Calu3 (cell line): ENCODE results near the gene RAB5IF. TPM values are rescaled to one million over a fixed set of nuclear protein-coding genes. Genes with fewer than 3 reads are reported as not detected.

Source experiments
- BruUV-seq: library from RNA; stranded (reverse); fragments of 400-500 nt; replicated peaks from 2 replicates; lab custom pipeline; 2021; lab: Mats Ljungman, UMichigan
- CTCF ChIA-PET: fragments of 300-600 bp; sonication (Branson Sonifier 250); formaldehyde crosslinking; loops from one replicate; lab custom pipeline; 2022; ENCODE audit warnings: antibody characterized with exemption; lab: Charles Lee
- DNase-seq: peaks from one replicate; pipeline ENCODE4 v3.0.0; 2022
- H3K27ac Mint-ChIP-seq: one replicate; pipeline ENCODE4 v1.8.0; 2022; ENCODE audit warnings: mixed read lengths; ENCODE audit not compliant: unreplicated experiment
- H3K27me3 Mint-ChIP-seq: one replicate; pipeline ENCODE4 v1.8.0; 2022; ENCODE audit warnings: mixed read lengths; ENCODE audit not compliant: unreplicated experiment
- H3K36me3 Mint-ChIP-seq: one replicate; pipeline ENCODE4 v1.8.0; 2022; ENCODE audit warnings: mild to moderate bottlenecking, moderate library complexity, mixed read lengths; ENCODE audit not compliant: insufficient read depth, unreplicated experiment
- H3K4me1 Mint-ChIP-seq: one replicate; pipeline ENCODE4 v1.8.0; 2022; ENCODE audit warnings: mild to moderate bottlenecking, low read depth, mixed read lengths; ENCODE audit not compliant: unreplicated experiment
- H3K4me3 Mint-ChIP-seq: one replicate; pipeline ENCODE4 v1.8.0; 2022; ENCODE audit warnings: mild to moderate bottlenecking, low read depth, moderate library complexity, mixed read lengths; ENCODE audit not compliant: unreplicated experiment
- H3K9me3 Mint-ChIP-seq: one replicate; pipeline ENCODE4 v1.8.0; 2022; ENCODE audit warnings: low read depth, mixed read lengths; ENCODE audit not compliant: unreplicated experiment
- CTCF ChIP-seq: fragments of 200-600 bp; IDR thresholded peaks from one replicate; pipeline ENCODE4 v1.8.0; 2022; ENCODE audit warnings: antibody characterized with exemption; ENCODE audit not compliant: unreplicated experiment
- intact Hi-C: fragments of 100-400 bp; cut with micrococcal nuclease; formaldehyde crosslinking; loops from one replicate; pipeline ENCODE4 v1.10.0; 2022; ENCODE audit not compliant: unreplicated experiment
- total RNA-seq: library from RNA; stranded (reverse); gene quantifications from 2 replicates; pipeline ENCODE4 v1.2.3, GENCODE V29; 2022

The RAB5IF gene
- total RNA-seq, 1 experiment from 2014 or later, result 235 TPM

GRCh38 chr20:36572701-36573102 lies 32.9 kb upstream of the RAB5IF start:
- BruUV-seq, result TSS peak; percentile 81
- intact Hi-C loops, result no loop called here
- peak; percentile 48 for DNase-seq

GRCh38 chr20:36573103-36573797 lies 32.3 kb upstream of the RAB5IF start, which contains the start of gene TGIF2:
TGIF2 (plus strand) TSS chr20:36573597; CDS start chr20:36578775, 5,178 bp downstream.
- Mint-ChIP-seq H3K9me3 (no peaks in the 10 kb centered on the region), H3K4me3 (peak within 1 kb of the TSS; percentile 77), H3K27me3 (no peaks in the 10 kb centered on the region), H3K36me3 (peaks cover 46% of the 10 kb centered on the region), H3K4me1 (peaks cover 28% of the 10 kb centered on the region), H3K27ac (peak within 1 kb of the TSS; percentile 76)
- intact Hi-C loops, result no loop called here
- no TSS peak for BruUV-seq
- peak; percentile 97 for DNase-seq
- CTCF ChIA-PET, result interaction anchor here (0.9 to 2.2 kb wide), 3 partner anchors 31 to 181 kb away, joined by 3 to 14 read pairs (median 6); partner anchors contain the start of gene RAB5IF
- no peak for TF ChIP-seq CTCF

More at GRCh38 chr20:36572701-36573102, 32.9 kb upstream of the RAB5IF start:
- peaks cover 46% of the 10 kb centered on the region for H3K36me3 Mint-ChIP-seq
- peaks cover 28% of the 10 kb centered on the region for H3K4me1 Mint-ChIP-seq
- H3K27me3 Mint-ChIP-seq, result no peaks in the 10 kb centered on the region
- H3K27ac Mint-ChIP-seq, result peak overlapping the region; percentile 76
- no peaks in the 10 kb centered on the region for H3K9me3 Mint-ChIP-seq
- CTCF ChIA-PET, result interaction anchor here (0.9 to 2.2 kb wide), 3 partner anchors 31 to 182 kb away, joined by 3 to 14 read pairs (median 6); partner anchors contain the start of gene RAB5IF
- no peak for TF ChIP-seq CTCF
- peak overlapping the region; percentile 77 for H3K4me3 Mint-ChIP-seq

GRCh38 chr20:36573798-36574365 lies 31.7 kb upstream of the RAB5IF start:
- intact Hi-C loops, result no loop called here
- H3K36me3 Mint-ChIP-seq, result peaks cover 49% of the 10 kb centered on the region
- CTCF ChIA-PET, result interaction anchor here (0.9 to 2.2 kb wide), 2 partner anchors 32 to 181 kb away, joined by 6 to 14 read pairs; partner anchors contain the start of gene RAB5IF
- H3K27me3 Mint-ChIP-seq, result no peaks in the 10 kb centered on the region
- no TSS peak for BruUV-seq
- DNase-seq, result peak; percentile 46
- H3K4me3 Mint-ChIP-seq, result peak overlapping the region; percentile 77
- H3K4me1 Mint-ChIP-seq, result peaks cover 28% of the 10 kb centered on the region
- no peak overlapping the region for H3K27ac Mint-ChIP-seq
- H3K9me3 Mint-ChIP-seq, result no peaks in the 10 kb centered on the region
- TF ChIP-seq CTCF, result no peak

GRCh38 chr20:36574366-36575135 lies 31.0 kb upstream of the RAB5IF start:
- no peak for TF ChIP-seq CTCF
- no peaks in the 10 kb centered on the region for H3K9me3 Mint-ChIP-seq
- DNase-seq, result peak; percentile 65
- no peaks in the 10 kb centered on the region for H3K27me3 Mint-ChIP-seq
- peaks cover 55% of the 10 kb centered on the region for H3K36me3 Mint-ChIP-seq
- peaks cover 28% of the 10 kb centered on the region for H3K4me1 Mint-ChIP-seq
- H3K27ac Mint-ChIP-seq, result peak overlapping the region; percentile 17
- H3K4me3 Mint-ChIP-seq, result peak overlapping the region; percentile 77
- BruUV-seq, result no TSS peak
- intact Hi-C loops, result no loop called here
- CTCF ChIA-PET, result interaction anchor here (1.6 to 1.8 kb wide), 3 partner anchors 15 to 31 kb away, joined by 3 to 6 read pairs (median 6); partner anchors contain the start of gene RAB5IF
